Uterus (tissue), 2 donors: ENCODE measurements around the gene EPPIN.

Experiments used
- CTCF ChIP-seq, 4 experiments: fragments of 200-600 bp in 2 of 4; fragments of 450-650 bp in 2 of 4; sonication (generic) in 2 of 4; IDR thresholded peaks; one replicate each; pipeline ENCODE4 v1.5.1; 2016 to 2019; ENCODE audit warnings: antibody characterized with exemption in 4 of 4, mild to moderate bottlenecking in 2 of 4, moderate library complexity in 1 of 4
- POLR2A ChIP-seq, 2 donors: fragments of 450-650 bp; IDR thresholded peaks; one replicate each; pipeline ENCODE4 v1.6.1; 2016; ENCODE audit warnings: antibody characterized with exemption in 2 of 2, mild to moderate bottlenecking in 1 of 2, moderate library complexity in 1 of 2

GRCh38 chr20:45578231-45578630 lies 31.0 kb upstream of the EPPIN start:
- TF ChIP-seq CTCF (IDR thresholded peaks at IDR 0.05) (no peak), POLR2A (IDR thresholded peaks at IDR 0.05) (no peak)
